OCI-LY7 (cell line): Measurements from ENCODE around the gene SPRING1. TPM values are rescaled to one million over a fixed set of nuclear protein-coding genes. Genes with fewer than 3 reads are reported as not detected.

ENCODE experiments used
- BruUV-seq: library from RNA; stranded (reverse); fragments of 400-500 nt; replicated peaks from 2 replicates; lab custom pipeline; 2021; lab: Mats Ljungman, UMichigan
- CTCF ChIA-PET: fragments of 300-600 bp; sonication (Branson Sonifier 250); formaldehyde crosslinking; loops from one replicate; lab custom pipeline; 2022; ENCODE audit warnings: antibody characterized with exemption; ENCODE audit not compliant: unreplicated experiment; lab: Charles Lee
- POLR2A ChIA-PET: fragments of 300-600 bp; sonication (Branson Sonifier 250); formaldehyde crosslinking; loops from one replicate; lab custom pipeline; 2022; ENCODE audit warnings: antibody characterized with exemption; lab: Charles Lee
- DNase-seq: peaks from one replicate; pipeline ENCODE4 v3.0.0-alpha.2; 2015; ENCODE audit warnings: low spot score
- H2AFZ ChIP-seq: fragments of 200-600 bp; sonication (generic), shearing (Covaris generic); 2 replicates; pipeline ENCODE4 v1.6.1; 2014; ENCODE audit warnings: mild to moderate bottlenecking, antibody characterized with exemption, low read length, moderate library complexity
- H3K27ac ChIP-seq: fragments of 200-600 bp; sonication (generic); 2 replicates; pipeline ENCODE4 v1.5.1; 2014; ENCODE audit warnings: mixed run types, low read depth, mild to moderate bottlenecking, moderate library complexity, low read length, inconsistent platforms; ENCODE audit not compliant: poor library complexity, severe bottlenecking
- H3K36me3 ChIP-seq: fragments of 200-600 bp; sonication (generic); 2 replicates; pipeline ENCODE4 v1.6.1; 2014; ENCODE audit warnings: mild to moderate bottlenecking, antibody characterized with exemption, low read length, moderate library complexity, mixed read lengths; ENCODE audit not compliant: insufficient read depth
- H3K4me1 ChIP-seq: fragments of 200-600 bp; sonication (generic); 2 replicates; pipeline ENCODE4 v1.5.1; 2014; ENCODE audit warnings: mild to moderate bottlenecking, low read length; ENCODE audit not compliant: insufficient read depth, poor library complexity, severe bottlenecking
- H3K4me2 ChIP-seq: fragments of 200-600 bp; sonication (generic); 2 replicates; pipeline ENCODE4 v1.6.1; 2014; ENCODE audit warnings: mild to moderate bottlenecking, low read length
- H3K4me3 ChIP-seq: fragments of 200-600 bp; sonication (generic); 2 replicates; pipeline ENCODE4 v1.5.1; 2014; ENCODE audit warnings: mild to moderate bottlenecking, low read depth, low read length; ENCODE audit not compliant: poor library complexity, severe bottlenecking
- H3K79me2 ChIP-seq: fragments of 200-600 bp; sonication (generic); 2 replicates; pipeline ENCODE4 v1.6.1; 2016; ENCODE audit warnings: low read depth, mild to moderate bottlenecking, low read length, moderate library complexity, mixed read lengths; ENCODE audit not compliant: insufficient read depth
- H3K9me2 ChIP-seq: fragments of 200-600 bp; sonication (generic); 2 replicates; pipeline ENCODE4 v1.6.1; 2016; ENCODE audit warnings: mild to moderate bottlenecking, low read length, mixed read lengths; ENCODE audit not compliant: insufficient read depth
- H3K9me3 ChIP-seq: fragments of 200-600 bp; sonication (generic); 2 replicates; pipeline ENCODE4 v1.6.1; 2014; ENCODE audit warnings: mild to moderate bottlenecking, mixed run types, low read length, mixed read lengths
- H4K20me1 ChIP-seq: fragments of 200-600 bp; sonication (generic); 2 replicates; pipeline ENCODE4 v1.6.1; 2014; ENCODE audit warnings: mild to moderate bottlenecking, antibody characterized with exemption, low read length, moderate library complexity, mixed read lengths; ENCODE audit not compliant: insufficient read depth
- CTCF ChIP-seq: fragments of 200-600 bp; sonication (generic); conservative IDR thresholded peaks from 2 replicates; pipeline ENCODE4 v1.5.1; 2014; ENCODE audit warnings: mild to moderate bottlenecking, antibody characterized with exemption, low read length, moderate library complexity, mixed read lengths
- EZH2phosphoT487 ChIP-seq: fragments of 200-600 bp; sonication (generic); IDR thresholded peaks from 2 replicates; pipeline ENCODE4 v1.6.1; 2018; ENCODE audit warnings: low read depth, borderline replicate concordance, mild to moderate bottlenecking, mixed run types, antibody characterized with exemption, low read length, moderate library complexity, mixed read lengths
- intact Hi-C: fragments of 100-400 bp; cut with micrococcal nuclease; formaldehyde crosslinking; loops from one replicate; pipeline ENCODE4 v1.10.0; 2022; ENCODE audit not compliant: unreplicated experiment
- total RNA-seq, 2 experiments: library from RNA; depleted of rRNA in 1 of 2; stranded (reverse); fragments of >200 nt in 1 of 2; shearing (Covaris generic) in 1 of 2; gene quantifications; 2 replicates each; pipeline ENCODE4 v1.2.3, GENCODE V29; 2014 to 2022

Gene SPRING1
- total RNA-seq, 2 experiments from 2014 or later: 65.1 to 75.5 TPM

- H3K79me2 ChIP-seq: no peaks in the 10 kb centered on the region
- BruUV-seq: no TSS peak
- H3K4me2 ChIP-seq: no peak overlapping the region
- H4K20me1 ChIP-seq: no peaks in the 10 kb centered on the region
- H2AFZ ChIP-seq: no peak overlapping the region
- intact Hi-C loops: no loop called here
- TF ChIP-seq CTCF (no peak), EZH2phosphoT487 (no peak)
- H3K9me3 ChIP-seq: no peaks in the 10 kb centered on the region
- no peak overlapping the region for H3K4me3 ChIP-seq
- ChIA-PET CTCF (no interaction called here), POLR2A (no interaction called here)
- DNase-seq: no peak
- no peaks in the 10 kb centered on the region for H3K4me1 ChIP-seq
- no peaks in the 10 kb centered on the region for H3K9me2 ChIP-seq
- no peak overlapping the region for H3K27ac ChIP-seq
- peaks cover 56% of the 10 kb centered on the region for H3K36me3 ChIP-seq
Measured at GRCh38 chr12:116771651-116772050, 33.8 kb upstream of the SPRING1 start.

- no peak for TF ChIP-seq CTCF
- no peak for TF ChIP-seq EZH2phosphoT487
- Histone ChIP-seq H3K9me3 (no peaks in the 10 kb centered on the region), H3K79me2 (no peaks in the 10 kb centered on the region), H2AFZ (no peak overlapping the region), H3K4me1 (no peaks in the 10 kb centered on the region), H3K4me3 (no peak overlapping the region), H4K20me1 (no peaks in the 10 kb centered on the region), H3K27ac (no peak overlapping the region), H3K36me3 (peaks cover 63% of the 10 kb centered on the region), H3K4me2 (no peak overlapping the region), H3K9me2 (no peaks in the 10 kb centered on the region)
- intact Hi-C loops: no loop called here
- DNase-seq: no peak
- BruUV-seq: no TSS peak
- CTCF ChIA-PET: no interaction called here
- POLR2A ChIA-PET: interaction anchor here (0.7 kb wide), 1 partner anchor 40 kb away, joined by 3 read pairs; no protein-coding TSS in a partner anchor
Measured at GRCh38 chr12:116766746-116767145, 28.9 kb upstream of the SPRING1 start.

GRCh38 chr12:116766285-116766684, 28.4 kb upstream of the SPRING1 start:
- Histone ChIP-seq H4K20me1 (no peaks in the 10 kb centered on the region), H3K27ac (no peak overlapping the region), H3K9me2 (no peaks in the 10 kb centered on the region), H3K4me1 (no peaks in the 10 kb centered on the region), H3K4me3 (no peak overlapping the region), H2AFZ (no peak overlapping the region), H3K9me3 (no peaks in the 10 kb centered on the region), H3K79me2 (no peaks in the 10 kb centered on the region), H3K36me3 (peaks cover 65% of the 10 kb centered on the region), H3K4me2 (no peak overlapping the region)
- TF ChIP-seq CTCF: no peak
- TF ChIP-seq EZH2phosphoT487: no peak
- POLR2A ChIA-PET: interaction anchor here (0.7 kb wide), 1 partner anchor 40 kb away, joined by 3 read pairs; no protein-coding TSS in a partner anchor
- intact Hi-C loops: no loop called here
- no peak for DNase-seq
- no TSS peak for BruUV-seq
- CTCF ChIA-PET: no interaction called here
